ENCODE measurements around the gene CNKSR3.

Gene CNKSR3

DNA sequence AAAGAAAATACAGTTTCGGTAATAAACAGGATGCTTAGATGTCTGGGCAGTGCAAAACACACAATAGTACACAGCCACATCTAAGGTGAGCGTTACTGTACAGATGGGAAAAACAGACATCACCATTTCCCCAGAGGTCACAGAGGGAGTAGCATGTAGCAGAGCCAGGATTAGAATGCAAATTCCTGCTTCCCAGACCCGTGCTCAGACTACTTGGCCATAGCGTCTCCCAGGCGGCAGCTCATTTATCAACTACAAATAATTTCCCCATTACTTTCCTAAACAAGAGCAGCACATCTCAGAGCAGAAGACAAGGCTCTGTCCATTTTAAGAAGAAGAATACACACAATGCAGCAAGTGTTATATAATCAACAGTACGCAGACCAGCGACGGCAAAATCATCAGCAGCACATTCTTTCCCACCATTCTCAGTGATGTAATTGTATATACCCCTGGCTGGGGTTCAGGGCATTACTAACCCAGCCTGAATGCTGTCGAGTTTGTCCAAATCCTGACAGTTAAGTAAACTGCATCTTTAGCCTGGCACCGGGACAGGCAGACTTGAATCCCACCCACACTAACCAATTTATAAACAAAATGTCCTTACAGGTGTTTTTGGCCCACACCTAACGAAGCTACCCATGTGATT, 61.9 kb downstream of the CNKSR3 start:
- no peak for FAIRE-seq

- FAIRE-seq: no peak
Measured at GRCh38 chr6:154447954-154448353, 62.5 kb downstream of the CNKSR3 start.

DNA sequence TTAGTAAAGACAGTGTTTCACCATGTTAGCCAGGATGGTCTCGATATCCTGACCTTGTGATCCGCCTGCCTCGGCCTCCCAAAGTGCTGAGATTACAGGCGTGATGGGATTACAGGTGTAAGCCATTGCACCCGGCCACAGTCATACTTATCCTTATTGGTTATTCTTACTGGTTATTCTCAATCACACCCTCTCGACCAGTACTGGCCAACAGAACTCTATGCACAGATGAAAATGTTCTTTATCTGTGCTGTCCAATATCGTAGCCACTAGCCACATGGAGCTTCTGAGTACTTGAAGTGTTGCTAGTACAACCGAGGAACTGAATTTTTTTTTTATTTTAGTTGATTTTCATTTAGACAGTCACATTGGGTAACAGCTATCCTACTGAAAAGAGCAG, 63.5 kb downstream of the CNKSR3 start:
- FAIRE-seq: no peak

GRCh38 chr6:154445417-154445816, 65.1 kb downstream of the CNKSR3 start:
- no peak for FAIRE-seq

- no peak for FAIRE-seq
Measured at GRCh38 chr6:154441995-154442310, 68.5 kb downstream of the CNKSR3 start.

DNA sequence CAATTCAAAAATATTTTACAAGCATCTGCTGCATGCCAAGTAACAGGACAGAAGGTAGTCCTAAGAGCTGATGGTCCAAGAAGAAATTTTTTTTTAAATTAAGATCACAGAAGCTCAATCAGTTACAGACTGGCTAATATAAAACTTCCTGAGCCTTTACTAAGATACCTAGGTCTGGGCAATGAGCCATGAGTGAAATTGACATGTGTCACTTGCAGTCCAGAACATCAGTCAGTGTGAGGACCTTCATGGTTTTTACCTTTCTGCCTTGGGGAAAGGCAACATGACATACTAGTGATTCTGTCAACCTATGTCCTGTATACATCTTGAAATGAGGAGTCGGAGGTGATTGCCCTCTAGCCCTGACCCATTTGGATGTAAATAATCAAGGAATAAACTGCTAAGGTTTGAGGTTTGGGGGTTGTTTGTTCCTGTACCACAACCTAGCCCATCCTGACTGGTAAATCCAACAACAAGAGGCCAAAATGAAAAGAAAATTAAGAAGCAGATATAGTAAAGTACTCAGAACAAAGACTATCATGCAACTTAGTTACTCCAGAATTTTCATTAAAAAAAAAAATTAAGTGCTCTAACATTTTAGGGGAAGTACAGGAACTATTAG, 70.0 kb downstream of the CNKSR3 start:
- FAIRE-seq: no peak

- no peak for FAIRE-seq
Measured at GRCh38 chr6:154440022-154440421, 70.5 kb downstream of the CNKSR3 start.

- FAIRE-seq: no peak
Measured at GRCh38 chr6:154438882-154439415, 71.5 kb downstream of the CNKSR3 start.

DNA sequence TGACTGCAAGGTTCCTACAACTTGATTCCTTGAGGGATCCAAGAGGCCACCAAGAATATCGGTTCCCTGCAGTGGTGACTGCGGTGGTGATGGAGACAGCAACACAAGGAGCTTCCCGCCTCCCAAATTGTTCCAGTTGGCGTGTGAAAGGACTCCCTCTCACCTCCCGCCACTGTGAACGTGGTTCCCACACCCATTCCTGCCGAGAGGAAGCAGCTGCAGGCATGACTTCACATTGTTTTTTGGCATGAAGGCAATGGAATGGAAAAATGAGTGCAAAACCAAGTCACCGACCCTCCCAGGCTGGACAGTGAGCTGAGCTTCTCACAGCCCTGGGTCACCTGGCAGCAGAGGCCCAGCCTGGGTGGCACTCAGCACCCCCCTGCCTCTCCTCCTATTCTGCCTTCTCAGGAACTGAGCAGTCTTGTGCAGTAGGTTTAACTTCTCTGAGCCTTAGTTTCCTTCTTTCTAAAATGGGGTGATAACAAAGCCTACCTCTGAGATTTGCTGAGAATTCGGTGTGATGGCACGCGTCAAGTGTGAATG, 75.0 kb downstream of the CNKSR3 start:
- no peak for FAIRE-seq

DNA sequence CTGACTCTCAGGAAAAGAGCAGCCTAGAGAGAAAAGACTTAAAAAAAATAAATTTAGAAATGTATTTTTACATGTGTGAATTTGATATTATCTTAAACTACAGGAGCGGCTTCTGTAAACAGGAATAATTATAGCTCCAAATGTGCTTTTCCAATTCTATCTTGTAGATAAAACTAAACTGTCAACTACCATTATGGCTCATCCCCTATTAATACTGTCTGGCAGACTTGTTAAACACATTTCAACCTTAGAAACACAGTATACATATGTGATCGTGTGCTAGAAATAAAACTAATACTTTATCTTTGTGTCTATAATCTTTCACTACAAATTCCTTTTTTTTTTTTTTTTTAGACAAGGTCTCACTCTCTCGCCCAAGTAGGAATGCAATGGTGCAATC, 75.8 kb downstream of the CNKSR3 start:
- no peak for FAIRE-seq

GRCh38 chr6:154433477-154434241, 76.8 kb downstream of the CNKSR3 start:
- no peak for FAIRE-seq

DNA sequence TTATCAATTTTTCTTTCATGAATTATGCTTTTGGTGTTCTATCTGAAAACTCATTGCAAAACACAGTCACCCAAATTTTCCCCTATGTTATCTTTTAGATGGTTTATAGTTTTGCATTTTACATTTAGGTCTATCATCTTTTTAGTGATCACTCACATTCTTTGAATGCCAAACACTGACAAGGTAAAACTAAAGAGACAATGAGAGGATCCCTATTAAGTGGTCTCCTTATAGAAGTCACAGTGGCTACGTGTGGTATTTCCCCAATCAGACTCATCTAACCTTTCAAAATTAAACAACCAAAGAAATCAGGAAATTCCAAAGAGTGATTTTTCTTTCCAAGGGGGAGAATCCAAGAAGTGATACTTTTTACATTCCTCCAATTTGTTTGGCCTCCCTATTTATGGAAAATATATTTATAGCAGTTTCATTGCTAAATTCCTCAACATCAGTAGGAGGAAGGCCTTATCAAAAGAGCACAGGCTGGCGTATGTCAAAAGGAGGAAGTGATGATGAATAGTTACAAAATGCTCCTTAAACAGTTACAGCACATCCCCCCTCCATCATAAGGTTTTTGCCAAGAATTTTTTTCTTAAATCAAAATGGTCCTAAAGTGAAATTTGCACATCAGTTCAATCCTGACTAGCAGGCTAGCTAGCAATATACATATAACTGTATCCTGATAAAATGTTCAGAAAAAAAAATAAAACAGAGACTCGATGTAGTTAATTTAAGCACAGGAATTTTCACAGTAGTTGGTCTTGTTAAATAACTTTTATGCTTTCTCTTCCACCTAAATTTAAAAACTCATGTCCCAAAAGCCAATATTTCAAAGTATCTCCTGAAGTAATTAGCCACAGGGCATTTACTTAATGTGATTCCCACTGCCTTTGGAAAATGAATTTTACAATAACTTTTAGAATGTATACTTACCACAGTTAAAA, 77.7 kb downstream of the CNKSR3 start:
- FAIRE-seq: no peak

GRCh38 chr6:154430481-154430919, 80.0 kb downstream of the CNKSR3 start:
- FAIRE-seq: no peak

GRCh38 chr6:154429711-154430110, 80.8 kb downstream of the CNKSR3 start:
- no peak for FAIRE-seq

- FAIRE-seq: no peak
Measured at GRCh38 chr6:154428897-154429296, 81.6 kb downstream of the CNKSR3 start.

- no peak for FAIRE-seq
Measured at GRCh38 chr6:154427446-154427845, 83.0 kb downstream of the CNKSR3 start.

DNA sequence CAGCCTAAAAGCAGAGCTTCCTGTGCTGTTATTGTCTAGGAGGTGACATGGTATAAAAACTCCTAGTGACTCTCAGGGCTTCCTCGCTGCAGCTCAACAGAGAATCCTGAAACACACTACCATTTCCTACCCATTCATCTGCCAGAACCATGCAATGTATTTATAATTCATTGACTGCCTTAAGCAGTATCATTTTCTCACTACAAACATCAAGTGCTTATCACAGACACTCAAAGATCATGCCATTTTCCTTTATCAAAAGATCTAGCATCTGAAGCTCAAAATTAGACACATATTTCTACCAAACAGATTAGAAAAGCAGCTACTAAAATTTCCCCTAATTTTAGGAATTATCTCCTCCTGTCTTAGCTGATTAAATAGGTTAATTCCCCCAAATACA, 83.5 kb downstream of the CNKSR3 start:
- FAIRE-seq: no peak

DNA sequence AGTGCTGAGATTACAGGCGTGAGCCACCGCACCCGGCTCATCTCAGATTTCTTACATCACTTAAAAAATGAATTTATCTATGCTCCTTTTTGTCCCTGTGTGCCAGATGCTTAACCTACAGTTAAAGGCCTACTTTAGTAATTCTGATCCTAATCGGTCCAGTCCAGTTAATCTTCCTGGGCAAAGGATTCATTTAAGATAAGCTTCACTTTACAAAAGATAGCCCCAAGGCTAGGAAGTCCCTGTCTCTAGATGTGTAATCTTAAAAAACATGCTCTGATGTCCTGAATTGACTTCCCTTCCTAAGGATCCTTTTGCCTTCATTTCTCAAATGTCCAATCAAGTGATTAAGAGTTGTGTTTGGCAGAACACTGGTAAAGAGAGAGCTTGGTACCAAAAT, 85.5 kb downstream of the CNKSR3 start:
- FAIRE-seq: no peak

DNA sequence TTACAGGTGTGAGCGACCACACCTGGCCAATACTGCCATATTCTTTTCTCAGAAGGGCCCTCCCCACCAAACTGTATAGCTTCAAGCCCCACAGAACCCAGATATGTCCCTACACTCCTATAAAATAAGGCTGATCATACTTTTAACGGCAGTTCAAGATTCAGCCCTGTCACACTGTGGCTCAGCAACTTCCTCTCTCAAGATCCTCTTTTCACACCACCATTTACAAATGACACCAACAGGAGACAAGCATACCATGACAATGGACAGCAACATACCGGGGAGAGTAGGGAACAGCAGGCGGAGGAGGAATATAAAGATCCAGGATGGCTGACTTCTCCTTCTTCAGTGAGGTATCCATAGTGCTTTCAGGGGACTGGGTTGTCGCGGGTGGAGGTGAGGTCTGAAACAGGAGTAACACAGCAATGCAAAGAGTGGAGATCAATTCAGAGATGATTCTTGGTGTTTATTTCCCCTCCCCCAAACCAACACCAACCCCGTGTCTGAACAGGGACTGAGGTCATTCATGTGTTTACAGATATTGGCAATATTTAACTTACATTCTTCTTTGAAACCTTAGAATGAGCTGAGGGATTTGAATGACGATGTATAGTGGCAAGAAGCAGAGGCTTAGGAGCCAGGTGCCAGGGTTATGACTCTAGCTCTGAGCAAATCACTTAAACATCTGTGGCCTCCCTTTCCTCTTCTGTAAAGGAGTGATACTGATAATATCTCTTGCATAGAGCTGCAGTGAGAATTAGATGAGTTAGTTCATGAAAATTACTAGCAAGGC, 96.3 kb downstream of the CNKSR3 start:
- FAIRE-seq: no peak

DNA sequence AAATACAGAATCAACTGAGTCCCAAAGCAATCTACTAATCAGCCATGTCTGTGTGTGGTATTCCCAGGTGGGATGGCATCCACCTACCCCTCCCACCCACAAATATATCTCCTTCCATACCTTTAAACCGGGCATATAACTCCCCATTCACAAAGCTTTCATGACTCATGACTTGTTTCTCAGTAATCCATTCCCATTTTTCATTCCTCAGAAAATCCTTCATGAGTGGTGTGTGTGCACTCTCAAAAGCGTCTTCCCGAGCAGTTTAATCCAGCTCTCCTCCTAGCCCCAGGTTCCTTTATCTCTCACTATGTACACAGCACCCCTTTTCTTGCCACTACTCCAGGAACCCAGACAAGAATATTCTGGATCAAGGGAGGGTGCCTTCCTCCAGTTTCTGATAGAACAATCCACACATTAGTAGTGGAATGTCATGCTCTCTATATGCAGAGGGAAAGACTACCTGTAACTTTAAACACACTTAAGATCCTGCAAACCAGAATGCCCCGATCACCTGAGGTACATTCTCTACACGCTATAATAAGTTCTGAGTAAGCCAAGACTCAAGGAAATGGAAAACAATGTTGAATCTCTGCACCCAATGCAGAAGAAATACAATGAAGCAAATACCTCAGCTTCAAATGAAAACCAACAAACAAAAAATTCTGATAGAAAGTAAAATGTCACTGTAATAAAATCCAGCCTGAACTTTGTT, 98.2 kb downstream of the CNKSR3 start:
- FAIRE-seq: no peak

DNA sequence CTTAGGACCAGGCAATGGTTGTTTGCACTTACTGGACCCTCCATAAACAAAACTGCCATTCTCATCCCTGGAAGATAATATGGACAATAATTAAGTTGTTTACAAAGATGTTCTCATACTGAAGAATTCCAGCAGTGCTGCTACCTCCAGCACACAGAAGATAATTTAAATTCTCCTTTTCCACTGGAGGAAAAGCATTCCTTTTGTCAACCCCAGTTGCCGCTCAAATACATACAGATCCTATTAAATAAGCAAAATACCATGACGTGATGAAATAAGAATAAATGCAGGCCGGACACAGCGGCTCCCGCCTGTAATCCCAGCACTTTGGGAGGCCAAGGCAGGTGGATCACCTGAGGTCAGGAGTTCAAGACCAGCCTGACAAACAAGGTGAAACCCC, 99.4 kb downstream of the CNKSR3 start:
- FAIRE-seq: no peak
